PC-3 (cell line): ENCODE data around the gene FBXO42. TPM values are rescaled to one million over a fixed set of nuclear protein-coding genes. Genes with fewer than 3 reads are reported as not detected.
"Not testable (repeated sequence)": the region's sequence is repeated elsewhere in the genome, so short reads cannot be mapped to it uniquely, and the experiment has no call there.

ENCODE experiments used
- ATAC-seq: fragments of 200-7000 bp; cut with Tn5 transposase; 2 replicates; pipeline ENCODE4 v1.9.1; 2020; ENCODE audit warnings: mild to moderate bottlenecking, moderate library complexity
- BruUV-seq: library from RNA; stranded (reverse); fragments of 400-500 nt; replicated peaks from 2 replicates; lab custom pipeline; 2021; lab: Mats Ljungman, UMichigan
- CTCF ChIA-PET: fragments of 300-600 bp; sonication (Branson Sonifier 250); formaldehyde crosslinking; loops from one replicate; lab custom pipeline; 2022; ENCODE audit warnings: antibody characterized with exemption; lab: Charles Lee
- POLR2A ChIA-PET: fragments of 300-600 bp; sonication (Branson Sonifier 250); formaldehyde crosslinking; loops from one replicate; lab custom pipeline; 2022; ENCODE audit warnings: antibody characterized with exemption; ENCODE audit not compliant: unreplicated experiment; lab: Charles Lee
- DNase-seq: peaks from one replicate; pipeline ENCODE4 v3.0.0-alpha.2; 2015
- H2AFZ ChIP-seq: fragments of 300-600 bp; sonication (generic); 2 replicates; pipeline ENCODE4 v1.6.0; 2016; ENCODE audit warnings: antibody characterized with exemption, low read length
- H3F3A ChIP-seq: fragments of 300-600 bp; sonication (generic); one replicate; pipeline ENCODE4 v1.6.0; 2017; ENCODE audit warnings: antibody characterized with exemption, low read length, control low read depth, mild to moderate bottlenecking; ENCODE audit not compliant: unreplicated experiment
- H3K27ac ChIP-seq: fragments of 300-600 bp; sonication (generic); 2 replicates; pipeline ENCODE4 v1.5.1; 2016; ENCODE audit warnings: mild to moderate bottlenecking, low read length
- H3K27me3 ChIP-seq: fragments of 300-600 bp; sonication (generic); 2 replicates; pipeline ENCODE4 v1.6.1; 2016; ENCODE audit warnings: low read length, mixed read lengths
- H3K36me3 ChIP-seq: fragments of 300-600 bp; sonication (generic); 2 replicates; pipeline ENCODE4 v1.6.1; 2016; ENCODE audit warnings: low read depth, mixed run types, low read length, mixed read lengths
- H3K4me1 ChIP-seq: fragments of 300-600 bp; sonication (generic); 2 replicates; pipeline ENCODE4 v1.5.1; 2016; ENCODE audit warnings: low read length; ENCODE audit not compliant: insufficient read depth
- H3K4me2 ChIP-seq: fragments of 300-600 bp; sonication (generic); 2 replicates; pipeline ENCODE4 v1.6.0; 2016; ENCODE audit warnings: low read length
- H3K4me3 ChIP-seq: fragments of 300-600 bp; sonication (generic); 2 replicates; pipeline ENCODE4 v1.5.1; 2016; ENCODE audit warnings: mild to moderate bottlenecking, low read length, mixed read lengths
- H3K79me2 ChIP-seq: fragments of 300-600 bp; sonication (generic); 2 replicates; pipeline ENCODE4 v1.6.1; 2017; ENCODE audit warnings: low read length, mixed read lengths
- H3K9ac ChIP-seq: fragments of 300-600 bp; sonication (generic); 2 replicates; pipeline ENCODE4 v1.6.0; 2016; ENCODE audit warnings: mild to moderate bottlenecking, low read length
- H3K9me2 ChIP-seq: fragments of 300-600 bp; sonication (generic); replicated peaks from 2 replicates; pipeline ENCODE4 v1.6.1; 2016; ENCODE audit warnings: mixed run types, low read length, mixed read lengths
- H3K9me3 ChIP-seq: fragments of 300-600 bp; sonication (generic); 2 replicates; pipeline ENCODE4 v1.6.1; 2016; ENCODE audit warnings: low read length, mixed read lengths
- H4K20me1 ChIP-seq: fragments of 300-600 bp; sonication (generic); 2 replicates; pipeline ENCODE4 v1.6.1; 2016; ENCODE audit warnings: low read length, mixed read lengths
- CTCF ChIP-seq: fragments of 300-600 bp; sonication (generic); conservative IDR thresholded peaks from 2 replicates; pipeline ENCODE4 v1.5.1; 2017; ENCODE audit warnings: antibody characterized with exemption, low read depth, mild to moderate bottlenecking, low read length
- EZH2 ChIP-seq: fragments of 300-600 bp; sonication (generic); IDR thresholded peaks from one replicate; pipeline ENCODE4 v1.6.1; 2017; ENCODE audit warnings: antibody characterized with exemption, mild to moderate bottlenecking, low read length; ENCODE audit not compliant: unreplicated experiment
- EZH2phosphoT487 ChIP-seq: fragments of 300-600 bp; sonication (generic); IDR thresholded peaks from 2 replicates; pipeline ENCODE4 v1.6.1; 2018; ENCODE audit warnings: mild to moderate bottlenecking, antibody characterized with exemption, low read length, borderline replicate concordance
- intact Hi-C: fragments of 100-400 bp; cut with micrococcal nuclease; formaldehyde crosslinking; loops from 2 replicates; pipeline ENCODE4 v1.9.0; 2023
- total RNA-seq: library from RNA; depleted of rRNA; stranded (reverse); fragments of >200 nt; gene quantifications from 2 replicates; pipeline ENCODE4 v1.2.3, GENCODE V29; 2014

Gene FBXO42
- total RNA-seq, 1 experiment from 2014 or later, result 16.0 TPM

- H3K9me2 ChIP-seq, result no peaks in the 10 kb centered on the region
- no peaks in the 10 kb centered on the region for H3K9me3 ChIP-seq
- peak within 1 kb of the TSS; percentile 92 for H3K9ac ChIP-seq
- TF ChIP-seq CTCF (no peak), EZH2phosphoT487 (no peak), EZH2 (no peak)
- H3F3A ChIP-seq, result no peaks in the 10 kb centered on the region
- CTCF ChIA-PET, result no interaction called here
- H3K79me2 ChIP-seq, result peaks cover 45% of the 10 kb centered on the region
- H3K4me3 ChIP-seq, result peak within 1 kb of the TSS; percentile 79
- DNase-seq, result peak; percentile 98
- H3K4me2 ChIP-seq, result peak within 1 kb of the TSS; percentile 88
- intact Hi-C loops, result loop anchor here (2.0 to 5.0 kb wide), 2 partner anchors 76 to 114 kb away; partner anchors contain the start of gene NECAP2
- peak within 1 kb of the TSS; percentile 78 for H3K27ac ChIP-seq
- peak; percentile 76 for ATAC-seq
- H3K36me3 ChIP-seq, result no peaks in the 10 kb centered on the region
- no peaks in the 10 kb centered on the region for H3K27me3 ChIP-seq
- peaks cover 12% of the 10 kb centered on the region for H3K4me1 ChIP-seq
- H2AFZ ChIP-seq, result peak within 1 kb of the TSS; percentile 85
- POLR2A ChIA-PET, result interaction anchor here (1.1 kb wide), 1 partner anchor 147 kb away, joined by 15 read pairs; no protein-coding TSS in a partner anchor
- peaks cover 21% of the 10 kb centered on the region for H4K20me1 ChIP-seq
- no TSS peak for BruUV-seq
Measured at GRCh38 chr1:16366722-16367257, 14.5 kb upstream of the FBXO42 start, which contains the start of gene SZRD1. Gene SZRD1 (plus strand): TSS chr1:16367242. CDS start chr1:16367258, 16 bp downstream.

- intact Hi-C loops, result loop anchor here (5.0 kb wide), 1 partner anchor 77 kb away; the partner anchor contains the start of gene NECAP2
- BruUV-seq, H2AFZ ChIP-seq, DNase-seq, POLR2A ChIA-PET, H3K9me2 ChIP-seq, H3K4me3 ChIP-seq, H3K27ac ChIP-seq, H3K36me3 ChIP-seq, H3F3A ChIP-seq, H3K9ac ChIP-seq, H3K4me1 ChIP-seq, H3K9me3 ChIP-seq, ATAC-seq, H3K4me2 ChIP-seq, H3K27me3 ChIP-seq: not testable (repeated sequence)
- CTCF ChIA-PET, result interaction anchor here (0.6 kb wide), 1 partner anchor 123 kb away, joined by 7 read pairs; no protein-coding TSS in a partner anchor
- peaks cover 18% of the 10 kb centered on the region for H4K20me1 ChIP-seq
- H3K79me2 ChIP-seq, result peaks cover 28% of the 10 kb centered on the region
Measured at GRCh38 chr1:16365146-16365498, 12.8 kb upstream of the FBXO42 start.

- ChIA-PET CTCF (no interaction called here), POLR2A (no interaction called here)
- Histone ChIP-seq H3K9ac (no peak overlapping the region), H3F3A (no peaks in the 10 kb centered on the region), H3K36me3 (no peaks in the 10 kb centered on the region), H3K4me1 (peaks cover 9% of the 10 kb centered on the region), H2AFZ (no peak overlapping the region), H4K20me1 (no peaks in the 10 kb centered on the region), H3K4me3 (no peak overlapping the region), H3K4me2 (no peak overlapping the region), H3K27ac (no peak overlapping the region), H3K79me2 (peaks cover 3% of the 10 kb centered on the region), H3K27me3 (no peaks in the 10 kb centered on the region), H3K9me2 (no peaks in the 10 kb centered on the region), H3K9me3 (no peaks in the 10 kb centered on the region)
- no peak for TF ChIP-seq CTCF
- no peak for TF ChIP-seq EZH2phosphoT487
- no peak for TF ChIP-seq EZH2
- intact Hi-C loops, result no loop called here
- DNase-seq, result no peak
- ATAC-seq, result no peak
- BruUV-seq, result no TSS peak
Measured at GRCh38 chr1:16356867-16357266, 4.6 kb upstream of the FBXO42 start.
